Naive thymus-derived CD4-positive, alpha-beta T cell (primary cell): ENCODE data around the gene ARFGEF3. TPM values are rescaled to one million over a fixed set of nuclear protein-coding genes. Genes with fewer than 3 reads are reported as not detected.

Experiments used
- ATAC-seq: fragments of 150-1000 bp; cut with Tn5 transposase; 2 replicates; pipeline ENCODE4 v1.10.0; 2021; ENCODE audit warnings: mild to moderate bottlenecking, moderate library complexity
- CTCF ChIA-PET: fragments of 350-600 bp; sonication (Branson Sonifier 250); formaldehyde crosslinking; loops from one replicate; lab custom pipeline; 2021; ENCODE audit warnings: antibody characterized with exemption; lab: Charles Lee
- POLR2A ChIA-PET: fragments of 350-600 bp; sonication (Branson Sonifier 250); formaldehyde crosslinking; loops from one replicate; lab custom pipeline; 2021; ENCODE audit warnings: antibody characterized with exemption, inconsistent platforms; lab: Charles Lee
- DNase-seq, 9 donors: peaks; one replicate each; pipeline versions ENCODE4 v3.0.0 to v3.0.0-alpha.2; 2020 to 2022; ENCODE audit warnings: mixed read lengths in 1 of 9
- H3K27ac ChIP-seq: one replicate; pipeline ENCODE4 v1.7.0; 2013; ENCODE audit warnings: mild to moderate bottlenecking, low read depth, low read length, moderate library complexity
- H3K27me3 ChIP-seq, 2 donors: one replicate each; pipeline ENCODE4 v1.7.0; 2013; ENCODE audit warnings: low read length in 2 of 2, mild to moderate bottlenecking in 2 of 2, moderate library complexity in 2 of 2; ENCODE audit not compliant: control insufficient read depth in 2 of 2, insufficient read depth in 2 of 2
- H3K36me3 ChIP-seq, 3 experiments: 1 replicate in 2 of 3; 2 replicates in 1 of 3; pipeline ENCODE4 v1.7.0; 2013; ENCODE audit warnings: low read length in 3 of 3, mild to moderate bottlenecking in 3 of 3, moderate library complexity in 1 of 3; ENCODE audit not compliant: insufficient read depth in 3 of 3, control insufficient read depth in 2 of 3
- H3K4me1 ChIP-seq, 2 donors: one replicate each; pipeline ENCODE4 v1.7.0; 2013; ENCODE audit warnings: low read length in 2 of 2, mild to moderate bottlenecking in 2 of 2, moderate library complexity in 1 of 2; ENCODE audit not compliant: control insufficient read depth in 2 of 2, insufficient read depth in 2 of 2
- H3K4me3 ChIP-seq: 2 replicates; pipeline ENCODE4 v1.7.0; 2013; ENCODE audit warnings: mild to moderate bottlenecking, low read length
- H3K9me3 ChIP-seq, 3 experiments: 1 replicate in 2 of 3; 2 replicates in 1 of 3; pipeline ENCODE4 v1.7.0; 2013; ENCODE audit warnings: low read length in 3 of 3; ENCODE audit not compliant: control insufficient read depth in 2 of 3
- H3K27ac Mint-ChIP-seq, 9 donors: one replicate each; pipeline ENCODE4 v1.8.0; 2020 to 2022; ENCODE audit warnings: mixed read lengths in 9 of 9, mild to moderate bottlenecking in 8 of 9, moderate library complexity in 5 of 9, inconsistent platforms in 2 of 9
- H3K27me3 Mint-ChIP-seq, 5 donors: one replicate each; pipeline ENCODE4 v1.8.0; 2021 to 2022; ENCODE audit warnings: mixed read lengths in 5 of 5, mild to moderate bottlenecking in 1 of 5
- H3K36me3 Mint-ChIP-seq, 5 donors: one replicate each; pipeline ENCODE4 v1.8.0; 2020 to 2022; ENCODE audit warnings: mixed read lengths in 5 of 5, mild to moderate bottlenecking in 3 of 5, inconsistent platforms in 1 of 5
- H3K4me1 Mint-ChIP-seq, 7 donors: one replicate each; pipeline ENCODE4 v1.8.0; 2020 to 2022; ENCODE audit warnings: mixed read lengths in 7 of 7, mild to moderate bottlenecking in 3 of 7, inconsistent platforms in 1 of 7
- H3K4me3 Mint-ChIP-seq, 10 donors: one replicate each; pipeline ENCODE4 v1.8.0; 2020 to 2022; ENCODE audit warnings: mild to moderate bottlenecking in 10 of 10, mixed read lengths in 10 of 10, moderate library complexity in 6 of 10, inconsistent platforms in 2 of 10
- H3K9me3 Mint-ChIP-seq, 11 donors: one replicate each; pipeline ENCODE4 v1.8.0; 2020 to 2022; ENCODE audit warnings: mixed read lengths in 11 of 11, mild to moderate bottlenecking in 4 of 11, inconsistent platforms in 1 of 11, moderate library complexity in 1 of 11
- intact Hi-C, 2 donors: fragments of 100-400 bp; cut with micrococcal nuclease; formaldehyde crosslinking; loops; one replicate each; pipeline ENCODE4 v1.15.1; 2023
- polyA plus RNA-seq, 2 donors: library from polyadenylated mRNA; unstranded; fragments of 300-500 nt; fragmentation: Illumina TruSeq; gene quantifications; one replicate each; pipeline ENCODE4 v1.2.3, GENCODE V29; 2021
- total RNA-seq, 6 experiments: library from RNA in 5 of 6; stranded (reverse) in 5 of 6; gene quantifications; 1 replicate in 5 of 6; 2 replicates in 1 of 6; pipeline ENCODE4 v1.2.3 and lab custom pipeline; 2021 to 2026

ARFGEF3 gene
- total RNA-seq (under 1 TPM in 3 of 5 experiments, not detected in 2; 0.02 to 0.15 (median 0.03) TPM), polyA plus RNA-seq (not detected), total RNA-seq (lab: John Stamatoyannopoulos, UW) (not detected)

- ATAC-seq (peak; percentile 87), DNase-seq (peak in 5 of 9 donors; percentile 4 to 72 (median 25))
- Histone ChIP-seq H3K27ac (no peak within 1 kb of the TSS), H3K4me1 (peaks cover 0 to 3% of the 10 kb centered on the region in 2 donors), H3K4me3 (peak within 1 kb of the TSS; percentile 39), H3K36me3 (no peaks in the 10 kb centered on the region), H3K27me3 (peaks cover 7 to 16% of the 10 kb centered on the region in 2 donors), H3K9me3 (no peaks in the 10 kb centered on the region)
- peaks cover 0 to 2% (median 0%) of the 10 kb centered on the region in 11 donors for H3K9me3 Mint-ChIP-seq
- peaks cover 2 to 16% (median 8%) of the 10 kb centered on the region in 7 donors for H3K4me1 Mint-ChIP-seq
- H3K36me3 Mint-ChIP-seq = no peaks in the 10 kb centered on the region
- H3K27me3 Mint-ChIP-seq = peaks cover 59 to 68% (median 65%) of the 10 kb centered on the region in 5 donors
- ChIA-PET POLR2A (no interaction called here), CTCF (no interaction called here)
- H3K27ac Mint-ChIP-seq = peak within 1 kb of the TSS in 1 of 9 donors; percentile 3
- intact Hi-C loops = loop anchor here in 1 of 2 donors (1.0 to 5.0 kb wide), 2 partner anchors 54 to 243 kb away; partner anchors contain the start of genes HEBP2 and PERP
- H3K4me3 Mint-ChIP-seq = peak within 1 kb of the TSS; percentile 62 to 78 (median 74)
These were observed at the start of gene ARFGEF3 for GRCh38 chr6:138161338-138162110. ARFGEF3 (plus strand) TSS chr6:138161939; CDS start chr6:138162087, 148 bp downstream.

GRCh38 chr6:138113588-138114210, 48.0 kb upstream of the ARFGEF3 start:
- intact Hi-C loops = loop anchor here in 1 of 2 donors (10.0 kb wide), 1 partner anchor 581 kb away; no protein-coding TSS in a partner anchor
- H3K9me3 ChIP-seq = no peaks in the 10 kb centered on the region
- H3K27me3 ChIP-seq = no peaks in the 10 kb centered on the region
- DNase-seq (no peak), ATAC-seq (no peak)
- H3K4me3 ChIP-seq = no peak overlapping the region
- Mint-ChIP-seq H3K9me3 (no peaks in the 10 kb centered on the region), H3K4me1 (peaks cover 8 to 12% (median 11%) of the 10 kb centered on the region in 7 donors), H3K36me3 (no peaks in the 10 kb centered on the region), H3K4me3 (no peak overlapping the region), H3K27ac (no peak overlapping the region), H3K27me3 (peaks cover 21 to 48% (median 29%) of the 10 kb centered on the region in 5 donors)
- peaks cover 0 to 4% of the 10 kb centered on the region in 2 donors for H3K4me1 ChIP-seq
- no peak overlapping the region for H3K27ac ChIP-seq
- CTCF ChIA-PET = interaction anchor here (0.7 to 6.4 kb wide), 6 partner anchors 42 to 405 kb away, joined by 3 to 39 read pairs (median 12); no protein-coding TSS in a partner anchor
- POLR2A ChIA-PET = interaction anchor here (0.7 kb wide), 2 partner anchors 300 to 1133 kb away, joined by 5 read pairs; no protein-coding TSS in a partner anchor
- no peaks in the 10 kb centered on the region for H3K36me3 ChIP-seq

- Mint-ChIP-seq H3K4me1 (peaks cover 5 to 10% (median 7%) of the 10 kb centered on the region in 7 donors), H3K9me3 (peaks cover 0 to 5% (median 0%) of the 10 kb centered on the region in 11 donors), H3K27me3 (peaks cover 21 to 50% (median 25%) of the 10 kb centered on the region in 5 donors), H3K36me3 (no peaks in the 10 kb centered on the region), H3K4me3 (no peak overlapping the region), H3K27ac (no peak overlapping the region)
- no peak overlapping the region for H3K27ac ChIP-seq
- H3K4me3 ChIP-seq = no peak overlapping the region
- H3K27me3 ChIP-seq = no peaks in the 10 kb centered on the region
- ChIA-PET CTCF (interaction anchor here (0.5 to 6.4 kb wide), 20 partner anchors 9 to 1259 kb away, joined by 3 to 39 read pairs (median 4); partner anchors contain the start of gene CITED2), POLR2A (no interaction called here)
- H3K4me1 ChIP-seq = peaks cover 0 to 4% of the 10 kb centered on the region in 2 donors
- ATAC-seq (no peak), DNase-seq (no peak)
- H3K36me3 ChIP-seq = no peaks in the 10 kb centered on the region
- intact Hi-C loops = loop anchor here (5.0 to 10.0 kb wide), 3 partner anchors 477 to 580 kb away; no protein-coding TSS in a partner anchor
- no peaks in the 10 kb centered on the region for H3K9me3 ChIP-seq
These were observed 46.5 kb upstream of the ARFGEF3 start for GRCh38 chr6:138115201-138115600.

GRCh38 chr6:138115877-138116660, 45.7 kb upstream of the ARFGEF3 start:
- Histone ChIP-seq H3K9me3 (no peaks in the 10 kb centered on the region), H3K4me3 (no peak overlapping the region), H3K4me1 (peaks cover 0 to 4% of the 10 kb centered on the region in 2 donors), H3K36me3 (no peaks in the 10 kb centered on the region), H3K27ac (no peak overlapping the region), H3K27me3 (no peaks in the 10 kb centered on the region)
- H3K36me3 Mint-ChIP-seq = no peaks in the 10 kb centered on the region
- peaks cover 21 to 49% (median 30%) of the 10 kb centered on the region in 5 donors for H3K27me3 Mint-ChIP-seq
- intact Hi-C loops = loop anchor here (1.0 to 10.0 kb wide), 13 partner anchors 9 to 650 kb away; partner anchors contain the start of genes HEBP2 (in 1 of the 2) and PERP (in 1 of the 2)
- H3K4me1 Mint-ChIP-seq = peaks cover 5 to 10% (median 7%) of the 10 kb centered on the region in 7 donors
- H3K9me3 Mint-ChIP-seq = peaks cover 0 to 5% (median 0%) of the 10 kb centered on the region in 11 donors
- H3K27ac Mint-ChIP-seq = no peak overlapping the region
- ChIA-PET CTCF (interaction anchor here (0.6 to 6.4 kb wide), 33 partner anchors 8 to 1259 kb away, joined by 3 to 39 read pairs (median 4); partner anchors contain the start of gene CITED2), POLR2A (interaction anchor here (0.5 to 0.7 kb wide), 4 partner anchors 180 to 893 kb away, joined by 3 to 5 read pairs (median 3); no protein-coding TSS in a partner anchor)
- DNase-seq = peak in 7 of 9 donors; percentile 39 to 68 (median 57)
- no peak overlapping the region for H3K4me3 Mint-ChIP-seq
- peak; percentile 94 for ATAC-seq

- ATAC-seq (no peak), DNase-seq (no peak)
- H3K27ac ChIP-seq = no peak overlapping the region
- H3K27me3 ChIP-seq = no peaks in the 10 kb centered on the region
- no peak overlapping the region for H3K4me3 Mint-ChIP-seq
- H3K9me3 Mint-ChIP-seq = peaks cover 0 to 5% (median 0%) of the 10 kb centered on the region in 11 donors
- peaks cover 0 to 4% of the 10 kb centered on the region in 2 donors for H3K4me1 ChIP-seq
- peaks cover 22 to 50% (median 30%) of the 10 kb centered on the region in 5 donors for H3K27me3 Mint-ChIP-seq
- CTCF ChIA-PET = interaction anchor here (0.6 to 6.4 kb wide), 24 partner anchors 19 to 1258 kb away, joined by 3 to 39 read pairs (median 4); partner anchors contain the start of gene CITED2
- no peak overlapping the region for H3K27ac Mint-ChIP-seq
- no peaks in the 10 kb centered on the region for H3K36me3 Mint-ChIP-seq
- H3K9me3 ChIP-seq = no peaks in the 10 kb centered on the region
- POLR2A ChIA-PET = interaction anchor here (0.6 kb wide), 1 partner anchor 474 kb away, joined by 3 read pairs; no protein-coding TSS in a partner anchor
- intact Hi-C loops = loop anchor here (1.0 to 10.0 kb wide), 13 partner anchors 9 to 650 kb away; partner anchors contain the start of genes HEBP2 (in 1 of the 2) and PERP (in 1 of the 2)
- no peaks in the 10 kb centered on the region for H3K36me3 ChIP-seq
- H3K4me1 Mint-ChIP-seq = peaks cover 5 to 10% (median 7%) of the 10 kb centered on the region in 7 donors
- H3K4me3 ChIP-seq = no peak overlapping the region
These were observed 45.1 kb upstream of the ARFGEF3 start for GRCh38 chr6:138116661-138116999.
